Hepatocyte (in vitro differentiated cells): ENCODE results near the gene RBM19.

ENCODE experiments used
- EZH2 ChIP-seq: fragments of 200-600 bp; sonication (generic); IDR thresholded peaks from 2 replicates; pipeline ENCODE4 v1.6.1; 2016; ENCODE audit warnings: antibody characterized with exemption, mild to moderate bottlenecking, borderline replicate concordance
- EZH2phosphoT487 ChIP-seq: fragments of 200-600 bp; sonication (generic); IDR thresholded peaks from one replicate; pipeline ENCODE4 v1.6.1; 2018; ENCODE audit warnings: antibody characterized with exemption, mild to moderate bottlenecking, low read depth, moderate library complexity; ENCODE audit not compliant: unreplicated experiment, severe bottlenecking
- TF ChIP-seq, protein P1 (sequence below): fragments of 200-600 bp; sonication (generic); IDR thresholded peaks from 2 replicates; pipeline ENCODE4 v1.5.1; 2016; ENCODE audit warnings: antibody characterized with exemption, mild to moderate bottlenecking; ENCODE audit not compliant: poor library complexity

DNA sequence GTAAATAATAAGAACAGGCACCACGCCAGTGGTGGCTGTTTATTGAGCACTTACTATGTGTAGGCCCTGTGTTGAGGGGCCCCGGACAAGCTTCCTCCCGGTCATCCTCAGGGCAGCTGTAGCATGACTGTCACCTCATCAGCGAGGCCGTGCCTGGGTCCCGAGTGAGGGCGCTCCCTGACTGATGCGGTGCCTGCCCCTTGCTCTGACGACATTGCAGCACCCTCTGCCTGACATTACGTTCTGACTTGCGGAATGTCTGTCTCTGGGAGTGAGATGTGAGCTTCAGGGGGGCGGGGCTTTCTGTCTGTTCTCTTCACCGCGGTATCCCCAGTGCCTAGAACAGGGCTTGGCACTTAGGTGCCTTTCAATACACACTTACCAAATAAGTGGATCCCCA lies 167.6 kb downstream of the RBM19 start:
- TF ChIP-seq, protein P1, sequence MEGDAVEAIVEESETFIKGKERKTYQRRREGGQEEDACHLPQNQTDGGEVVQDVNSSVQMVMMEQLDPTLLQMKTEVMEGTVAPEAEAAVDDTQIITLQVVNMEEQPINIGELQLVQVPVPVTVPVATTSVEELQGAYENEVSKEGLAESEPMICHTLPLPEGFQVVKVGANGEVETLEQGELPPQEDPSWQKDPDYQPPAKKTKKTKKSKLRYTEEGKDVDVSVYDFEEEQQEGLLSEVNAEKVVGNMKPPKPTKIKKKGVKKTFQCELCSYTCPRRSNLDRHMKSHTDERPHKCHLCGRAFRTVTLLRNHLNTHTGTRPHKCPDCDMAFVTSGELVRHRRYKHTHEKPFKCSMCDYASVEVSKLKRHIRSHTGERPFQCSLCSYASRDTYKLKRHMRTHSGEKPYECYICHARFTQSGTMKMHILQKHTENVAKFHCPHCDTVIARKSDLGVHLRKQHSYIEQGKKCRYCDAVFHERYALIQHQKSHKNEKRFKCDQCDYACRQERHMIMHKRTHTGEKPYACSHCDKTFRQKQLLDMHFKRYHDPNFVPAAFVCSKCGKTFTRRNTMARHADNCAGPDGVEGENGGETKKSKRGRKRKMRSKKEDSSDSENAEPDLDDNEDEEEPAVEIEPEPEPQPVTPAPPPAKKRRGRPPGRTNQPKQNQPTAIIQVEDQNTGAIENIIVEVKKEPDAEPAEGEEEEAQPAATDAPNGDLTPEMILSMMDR = no peak
- TF ChIP-seq EZH2 = no peak
- TF ChIP-seq EZH2phosphoT487 = no peak
